Testis (tissue), 3 donors: ENCODE data around the gene GDPD5. TPM values are rescaled to one million over a fixed set of nuclear protein-coding genes. Genes with fewer than 3 reads are reported as not detected.

ENCODE experiments used
- DNase-seq: peaks from one replicate; pipeline ENCODE4 v3.0.0-alpha.2; 2019
- H3K27ac ChIP-seq, 2 donors: fragments of 200-600 bp; sonication (generic); one replicate each; pipeline ENCODE4 v1.5.1; 2019
- H3K27me3 ChIP-seq: fragments of 200-600 bp; sonication (generic); one replicate; pipeline ENCODE4 v1.5.1; 2019
- H3K36me3 ChIP-seq: fragments of 200-600 bp; sonication (generic); one replicate; pipeline ENCODE4 v1.5.1; 2017; ENCODE audit warnings: low read depth; ENCODE audit errors: missing control alignments
- H3K4me1 ChIP-seq: fragments of 200-600 bp; sonication (generic); one replicate; pipeline ENCODE4 v1.5.1; 2019
- H3K4me3 ChIP-seq, 2 donors: fragments of 200-600 bp; sonication (generic); one replicate each; pipeline ENCODE4 v1.5.1; 2017 to 2019
- H3K9me3 ChIP-seq: fragments of 200-600 bp; sonication (generic); one replicate; pipeline ENCODE4 v1.5.1; 2017
- POLR2A ChIP-seq: fragments of 450-650 bp; IDR thresholded peaks from one replicate; pipeline ENCODE4 v1.6.1; 2017; ENCODE audit warnings: antibody characterized with exemption, mild to moderate bottlenecking, moderate library complexity
- WGBS, 2 donors: methylation state at CpG; one replicate each; pipeline ENCODE4 v1.1.5; 2018; 5-methylcytosine and 5-hydroxymethylcytosine counted together
- intact Hi-C: fragments of 100-400 bp; cut with DNase I; formaldehyde crosslinking; loops from one replicate; pipeline ENCODE4 v1.15.1; 2023; ENCODE audit warnings: low total_unique reads
- polyA plus RNA-seq: library from polyadenylated mRNA; stranded (reverse); fragments of 350-450 nt; fragmentation: Illumina TruSeq; extraction: RNeasy Lipid Tissue Mini Kit (QIAGEN cat#74804); gene quantifications from one replicate; pipeline ENCODE4 v1.2.3, GENCODE V29; 2014; ENCODE audit warnings: low read depth, low replicate concordance; ENCODE audit not compliant: insufficient read depth
- total RNA-seq, 2 donors: library from RNA; depleted of rRNA; stranded (reverse); fragments of >200 nt; gene quantifications; one replicate each; pipeline ENCODE4 v1.2.3, GENCODE V29; 2016
- TF ChIP-seq, protein P1 (sequence below), 3 experiments: fragments of 450-650 bp in 2 of 3; fragments of 200-600 bp in 1 of 3; sonication (generic) in 1 of 3; IDR thresholded peaks; one replicate each; pipeline ENCODE4 v1.5.1; 2016 to 2019; ENCODE audit warnings: antibody characterized with exemption in 3 of 3, mild to moderate bottlenecking in 2 of 3, moderate library complexity in 1 of 3

The GDPD5 gene
- total and polyA plus RNA-seq, 3 donors from 2014 or later: 43.3 to 99.5 (median 65.8) TPM

DNA sequence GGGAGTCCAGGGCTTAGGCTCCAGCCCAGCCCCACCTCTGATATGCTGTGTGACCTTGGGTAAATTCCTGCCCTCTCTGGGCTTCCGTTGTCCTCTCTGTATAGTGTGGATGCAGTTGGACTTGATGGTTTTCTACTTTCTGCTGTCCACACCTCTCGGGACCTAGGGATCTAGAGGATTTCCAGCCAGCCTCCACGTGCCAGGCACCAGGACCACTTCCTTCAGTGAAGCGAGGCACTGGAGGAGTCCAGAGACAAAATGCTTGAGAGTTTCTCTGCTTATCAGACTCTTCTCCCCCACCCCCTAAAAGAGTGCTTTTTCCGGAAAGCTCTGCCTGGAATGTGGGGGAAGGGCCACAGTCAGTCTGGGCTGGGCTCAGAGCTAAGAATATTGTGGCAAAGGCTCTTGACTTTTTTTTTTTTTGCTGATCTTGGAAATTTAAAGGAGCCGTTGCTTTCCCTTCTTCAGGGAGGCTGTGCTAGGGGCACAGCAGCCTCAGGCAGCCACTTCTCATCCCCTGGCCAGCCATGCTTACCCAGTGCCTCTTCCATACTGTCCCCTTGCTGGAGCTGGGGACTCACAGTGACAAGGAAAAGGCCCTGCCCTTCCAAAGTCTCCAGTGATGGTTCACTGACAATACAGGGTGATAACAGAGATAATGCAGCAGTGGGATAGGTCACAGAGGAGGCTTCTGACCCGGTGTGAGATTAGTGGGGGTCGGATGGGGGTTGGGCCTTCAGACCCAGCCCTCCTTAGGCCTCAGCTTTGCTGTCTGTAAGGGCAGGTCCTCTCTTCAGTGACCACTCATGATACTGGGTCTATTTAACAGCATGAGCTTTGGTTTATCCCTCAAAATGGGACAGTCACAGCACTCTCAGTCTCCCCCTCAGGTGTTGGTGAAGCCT lies 33.5 kb upstream of the GDPD5 start:
- no peaks in the 10 kb centered on the region for H3K36me3 ChIP-seq
- TF ChIP-seq, protein P1, sequence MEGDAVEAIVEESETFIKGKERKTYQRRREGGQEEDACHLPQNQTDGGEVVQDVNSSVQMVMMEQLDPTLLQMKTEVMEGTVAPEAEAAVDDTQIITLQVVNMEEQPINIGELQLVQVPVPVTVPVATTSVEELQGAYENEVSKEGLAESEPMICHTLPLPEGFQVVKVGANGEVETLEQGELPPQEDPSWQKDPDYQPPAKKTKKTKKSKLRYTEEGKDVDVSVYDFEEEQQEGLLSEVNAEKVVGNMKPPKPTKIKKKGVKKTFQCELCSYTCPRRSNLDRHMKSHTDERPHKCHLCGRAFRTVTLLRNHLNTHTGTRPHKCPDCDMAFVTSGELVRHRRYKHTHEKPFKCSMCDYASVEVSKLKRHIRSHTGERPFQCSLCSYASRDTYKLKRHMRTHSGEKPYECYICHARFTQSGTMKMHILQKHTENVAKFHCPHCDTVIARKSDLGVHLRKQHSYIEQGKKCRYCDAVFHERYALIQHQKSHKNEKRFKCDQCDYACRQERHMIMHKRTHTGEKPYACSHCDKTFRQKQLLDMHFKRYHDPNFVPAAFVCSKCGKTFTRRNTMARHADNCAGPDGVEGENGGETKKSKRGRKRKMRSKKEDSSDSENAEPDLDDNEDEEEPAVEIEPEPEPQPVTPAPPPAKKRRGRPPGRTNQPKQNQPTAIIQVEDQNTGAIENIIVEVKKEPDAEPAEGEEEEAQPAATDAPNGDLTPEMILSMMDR (IDR thresholded peaks at IDR 0.05): no peak
- TF ChIP-seq POLR2A: no peak
- H3K9me3 ChIP-seq: no peaks in the 10 kb centered on the region
- DNase-seq: peak; percentile 67
- peaks cover 66% of the 10 kb centered on the region for H3K4me1 ChIP-seq
- H3K27me3 ChIP-seq: no peaks in the 10 kb centered on the region
- 29 to 53% methylated on average over 7 to 8 of the region's 8 CpGs for WGBS, 2 donors
- intact Hi-C loops: no loop called here
- H3K4me3 ChIP-seq: no peak overlapping the region
- H3K27ac ChIP-seq: peak overlapping the region; percentile 82 to 100

- H3K4me1 ChIP-seq: peaks cover 62% of the 10 kb centered on the region
- no peak overlapping the region for H3K4me3 ChIP-seq
- TF ChIP-seq, protein P1 (IDR thresholded peaks at IDR 0.05): no peak
- TF ChIP-seq POLR2A: no peak
- H3K9me3 ChIP-seq: no peaks in the 10 kb centered on the region
- H3K27me3 ChIP-seq: no peaks in the 10 kb centered on the region
- intact Hi-C loops: no loop called here
- H3K36me3 ChIP-seq: no peaks in the 10 kb centered on the region
- DNase-seq: peak; percentile 63
- WGBS, 2 donors: 54 to 73% methylated on average over 14 to 17 of the region's 17 CpGs
- H3K27ac ChIP-seq: peak overlapping the region; percentile 82 to 100
These were observed 32.1 kb upstream of the GDPD5 start for GRCh38 chr11:75557666-75558494.

DNA sequence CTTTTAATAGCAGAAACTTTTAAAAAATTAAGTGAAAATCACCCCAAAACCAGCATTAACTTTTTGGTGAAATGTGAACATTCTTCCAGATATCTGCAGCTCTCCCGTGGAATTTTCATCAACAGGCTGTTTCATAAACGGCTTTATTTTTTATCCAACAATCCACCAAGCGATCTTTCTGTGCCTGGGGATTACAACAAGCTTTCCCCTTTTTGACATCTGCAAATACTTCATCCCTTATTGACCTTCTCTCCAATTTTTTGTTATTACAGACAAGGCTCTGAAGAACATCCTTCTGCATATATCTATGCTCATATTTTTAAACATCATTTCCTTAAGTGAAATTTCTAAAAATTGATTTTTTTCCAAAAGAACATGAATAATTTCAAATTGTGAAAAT lies 30.5 kb upstream of the GDPD5 start:
- no peaks in the 10 kb centered on the region for H3K9me3 ChIP-seq
- DNase-seq: no peak
- H3K27me3 ChIP-seq: no peaks in the 10 kb centered on the region
- no peak overlapping the region for H3K4me3 ChIP-seq
- TF ChIP-seq, protein P1 (IDR thresholded peaks at IDR 0.05): no peak
- no peak for TF ChIP-seq POLR2A
- 63 to 68% methylated on average over 3 of the region's 3 CpGs for WGBS, 2 donors
- intact Hi-C loops: no loop called here
- peaks cover 57% of the 10 kb centered on the region for H3K4me1 ChIP-seq
- H3K36me3 ChIP-seq: no peaks in the 10 kb centered on the region
- H3K27ac ChIP-seq: peak overlapping the region in 1 of 2 donors; percentile 23

GRCh38 chr11:75555079-75555811 lies 29.5 kb upstream of the GDPD5 start:
- Histone ChIP-seq H3K4me1 (peaks cover 46% of the 10 kb centered on the region), H3K4me3 (no peak overlapping the region), H3K9me3 (no peaks in the 10 kb centered on the region), H3K36me3 (no peaks in the 10 kb centered on the region), H3K27ac (peak overlapping the region; percentile 78 to 82), H3K27me3 (no peaks in the 10 kb centered on the region)
- no peak for DNase-seq
- WGBS, 2 donors: 87 to 93% methylated on average over 12 of the region's 12 CpGs
- intact Hi-C loops: no loop called here
- TF ChIP-seq POLR2A: no peak
- TF ChIP-seq, protein P1 (IDR thresholded peaks at IDR 0.05): no peak
